ENCODE measurements around the gene RBBP4.

DNA sequence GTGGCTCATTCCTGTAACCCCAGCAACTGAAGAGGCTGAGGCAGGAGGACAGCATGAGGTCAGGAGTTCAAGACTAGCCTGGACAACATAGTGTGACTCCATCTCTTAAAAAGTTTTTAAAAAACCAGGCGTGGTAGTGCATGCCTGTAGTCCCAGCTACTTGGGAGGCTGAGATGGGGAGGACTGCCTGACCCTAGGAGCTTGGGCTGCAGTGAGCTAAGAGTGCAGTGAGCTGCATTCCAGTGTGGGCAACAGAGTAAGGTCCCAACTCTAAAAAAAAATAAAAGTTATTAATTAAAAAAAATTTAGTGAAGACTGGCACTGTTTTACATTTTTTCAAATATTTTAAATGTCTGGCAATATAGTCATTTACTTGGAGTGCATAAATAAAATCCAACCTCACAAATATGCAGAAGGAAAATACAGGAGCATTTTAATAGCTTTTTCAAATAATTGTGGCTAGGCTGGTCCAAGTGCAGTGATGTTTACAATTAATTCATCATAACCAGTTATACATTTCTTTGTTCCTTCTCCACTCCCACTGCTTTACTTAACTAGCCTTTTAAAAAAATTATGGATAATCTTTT, 11.4 kb upstream of the RBBP4 start:
- TF ChIP-seq, protein P1, sequence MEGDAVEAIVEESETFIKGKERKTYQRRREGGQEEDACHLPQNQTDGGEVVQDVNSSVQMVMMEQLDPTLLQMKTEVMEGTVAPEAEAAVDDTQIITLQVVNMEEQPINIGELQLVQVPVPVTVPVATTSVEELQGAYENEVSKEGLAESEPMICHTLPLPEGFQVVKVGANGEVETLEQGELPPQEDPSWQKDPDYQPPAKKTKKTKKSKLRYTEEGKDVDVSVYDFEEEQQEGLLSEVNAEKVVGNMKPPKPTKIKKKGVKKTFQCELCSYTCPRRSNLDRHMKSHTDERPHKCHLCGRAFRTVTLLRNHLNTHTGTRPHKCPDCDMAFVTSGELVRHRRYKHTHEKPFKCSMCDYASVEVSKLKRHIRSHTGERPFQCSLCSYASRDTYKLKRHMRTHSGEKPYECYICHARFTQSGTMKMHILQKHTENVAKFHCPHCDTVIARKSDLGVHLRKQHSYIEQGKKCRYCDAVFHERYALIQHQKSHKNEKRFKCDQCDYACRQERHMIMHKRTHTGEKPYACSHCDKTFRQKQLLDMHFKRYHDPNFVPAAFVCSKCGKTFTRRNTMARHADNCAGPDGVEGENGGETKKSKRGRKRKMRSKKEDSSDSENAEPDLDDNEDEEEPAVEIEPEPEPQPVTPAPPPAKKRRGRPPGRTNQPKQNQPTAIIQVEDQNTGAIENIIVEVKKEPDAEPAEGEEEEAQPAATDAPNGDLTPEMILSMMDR (IDR thresholded peaks at IDR 0.05), result no peak
- no peak for TF ChIP-seq POLR2A (IDR thresholded peaks at IDR 0.05)

Measured in suprapubic skin (tissue), 3 donors.